ENCODE results near the gene IL4I1. TPM values are rescaled to one million over a fixed set of nuclear protein-coding genes. Genes with fewer than 3 reads are reported as not detected.
A peak's percentile ranks its signal among the peaks of the same experiment; 100 is the strongest.
"Not testable (repeated sequence)": the region's sequence is repeated elsewhere in the genome, so short reads cannot be mapped to it uniquely, and the experiment has no call there.

IL4I1 gene
- total RNA-seq (2021): 1.3 TPM in 2 replicates
- Bru-seq, nascent RNA: percentile 22 among the genes with signal in this experiment
- percentile 25 among the genes with signal in this experiment for BruChase-seq, experiment 1, labeled RNA remaining after a 2-hour chase
- percentile 29 among the genes with signal in this experiment for BruChase-seq, experiment 2, labeled RNA remaining after a 6-hour chase
- long read RNA-seq, partial matches to known transcripts: 1 of 3 reads
- long read RNA-seq, other reads (novel, unspliced or antisense): 2 of 3 reads

GRCh38 chr19:49896863-49897621 lies at the start of gene IL4I1:
Gene IL4I1 (minus strand): TSS chr19:49896887. CDS start chr19:49896160, 727 bp downstream.
- intact Hi-C loops (cut with micrococcal nuclease; ENCODE audit: unreplicated experiment): no loop called here
- no TSS peak for BruUV-seq (replicated peaks)
- no peak for DNase-seq (ENCODE audit: low spot score)
- Histone ChIP-seq H3K27ac (ENCODE audit: low read depth, low read length, poor library complexity, severe bottlenecking) (no peak within 1 kb of the TSS), H3K27me3 (replicated peaks; ENCODE audit: insufficient read depth, low read depth, low read length, poor library complexity) (no peaks in the 10 kb centered on the region), H3K4me3 (ENCODE audit: low read depth, low read length, poor library complexity, severe bottlenecking) (no peak within 1 kb of the TSS), H3K36me3 (ENCODE audit: insufficient read depth, low read length, poor library complexity, severe bottlenecking) (no peaks in the 10 kb centered on the region), H3K9me3 (ENCODE audit: low read depth, low read length, poor library complexity, severe bottlenecking) (no peaks in the 10 kb centered on the region), H3K4me1 (ENCODE audit: insufficient read depth, low read length, poor library complexity, severe bottlenecking) (no peaks in the 10 kb centered on the region)
- POLR2A ChIA-PET (ENCODE audit: low non-redundant PET): interaction anchor here (0.6 kb wide), 1 partner anchor 10 kb away, joined by 15 read pairs; no protein-coding TSS in a partner anchor
- TF ChIP-seq EZH2 (IDR thresholded peaks at IDR 0.05; ENCODE audit: borderline replicate concordance, low read depth, low read length, poor library complexity, severe bottlenecking) (no peak), CTCF (conservative IDR thresholded peaks at IDR 0.05; ENCODE audit: low read depth, low read length) (no peak)
- CTCF ChIA-PET: no interaction called here

DNA sequence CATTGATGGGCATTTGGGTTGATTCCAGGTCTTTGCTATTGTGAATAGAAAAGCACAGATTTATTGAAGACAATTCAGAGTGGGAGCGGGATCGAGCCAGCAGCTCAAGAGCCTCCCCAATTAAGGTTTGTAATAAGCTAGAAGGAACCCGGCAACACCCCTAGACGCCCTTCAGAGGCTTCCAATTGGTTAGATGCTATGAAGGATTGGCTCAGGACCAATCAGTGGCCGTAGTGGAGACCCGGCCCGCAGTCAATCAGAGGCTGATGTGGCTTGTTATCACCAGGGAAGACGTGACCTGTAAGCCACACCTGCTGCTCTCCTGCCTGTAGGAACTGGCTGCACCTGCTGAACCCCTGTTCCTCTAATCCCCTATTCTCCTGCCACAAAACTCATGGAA lies 49.7 kb upstream of the IL4I1 start:
- no peaks in the 10 kb centered on the region for H3K4me1 ChIP-seq (ENCODE audit: insufficient read depth, low read length, poor library complexity, severe bottlenecking)
- BruUV-seq (replicated peaks): no TSS peak

DNA sequence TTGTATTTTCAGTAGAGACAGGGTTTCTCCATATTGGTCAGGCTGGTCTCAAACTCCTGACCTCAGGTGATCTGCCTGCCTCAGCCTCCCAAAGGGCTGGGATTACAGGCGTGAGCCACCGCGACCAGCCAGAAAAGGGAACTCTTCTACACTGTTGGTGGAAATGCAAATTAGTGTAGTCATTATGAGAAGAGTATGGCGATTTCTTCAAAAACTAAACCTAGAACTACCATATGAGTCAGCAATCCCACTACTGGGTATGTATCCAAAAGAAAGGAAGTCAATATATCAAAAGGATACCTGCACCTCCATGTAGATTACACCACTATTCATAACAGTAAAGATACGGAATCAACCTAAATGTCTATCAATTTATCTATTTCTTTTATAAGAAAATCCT lies 47.9 kb upstream of the IL4I1 start:
- H3K4me3 ChIP-seq (ENCODE audit: low read depth, low read length, poor library complexity, severe bottlenecking); BruUV-seq (replicated peaks); CTCF ChIA-PET; intact Hi-C loops (cut with micrococcal nuclease; ENCODE audit: unreplicated experiment); H3K27me3 ChIP-seq (replicated peaks; ENCODE audit: insufficient read depth, low read depth, low read length, poor library complexity); H3K9me3 ChIP-seq (ENCODE audit: low read depth, low read length, poor library complexity, severe bottlenecking); H3K36me3 ChIP-seq (ENCODE audit: insufficient read depth, low read length, poor library complexity, severe bottlenecking); H3K27ac ChIP-seq (ENCODE audit: low read depth, low read length, poor library complexity, severe bottlenecking); H3K4me1 ChIP-seq (ENCODE audit: insufficient read depth, low read length, poor library complexity, severe bottlenecking); DNase-seq (ENCODE audit: low spot score); POLR2A ChIA-PET (ENCODE audit: low non-redundant PET): not testable (repeated sequence)

More for the DNA sequence above, 49.7 kb upstream of the IL4I1 start:
- TF ChIP-seq CTCF (conservative IDR thresholded peaks at IDR 0.05; ENCODE audit: low read depth, low read length) (no peak), EZH2 (IDR thresholded peaks at IDR 0.05; ENCODE audit: borderline replicate concordance, low read depth, low read length, poor library complexity, severe bottlenecking) (no peak)
- no peaks in the 10 kb centered on the region for H3K27me3 ChIP-seq (replicated peaks; ENCODE audit: insufficient read depth, low read depth, low read length, poor library complexity)
- ChIA-PET POLR2A (ENCODE audit: low non-redundant PET) (no interaction called here), CTCF (no interaction called here)
- H3K4me3 ChIP-seq (ENCODE audit: low read depth, low read length, poor library complexity, severe bottlenecking): no peak overlapping the region
- no peaks in the 10 kb centered on the region for H3K9me3 ChIP-seq (ENCODE audit: low read depth, low read length, poor library complexity, severe bottlenecking)
- no peak overlapping the region for H3K27ac ChIP-seq (ENCODE audit: low read depth, low read length, poor library complexity, severe bottlenecking)
- intact Hi-C loops (cut with micrococcal nuclease; ENCODE audit: unreplicated experiment): no loop called here
- DNase-seq (ENCODE audit: low spot score): no peak
- H3K36me3 ChIP-seq (ENCODE audit: insufficient read depth, low read length, poor library complexity, severe bottlenecking): no peaks in the 10 kb centered on the region

Data from A673 (cell line).